Ishikawa (cell line): ENCODE measurements around the gene NPC2.

Experiments
- CEBPB ChIP-seq: IDR thresholded peaks from 2 replicates; pipeline ENCODE4 v1.6.1; 2012
- CREB1 ChIP-seq: IDR thresholded peaks from 2 replicates; pipeline ENCODE4 v1.6.1; 2012; ENCODE audit warnings: low read depth
- EGR1 ChIP-seq: IDR thresholded peaks from 2 replicates; pipeline ENCODE4 v1.6.1; 2012
- EP300 ChIP-seq: IDR thresholded peaks from 2 replicates; pipeline ENCODE4 v1.6.1; 2012; ENCODE audit warnings: borderline replicate concordance
- FOXM1 ChIP-seq: IDR thresholded peaks from 2 replicates; pipeline ENCODE4 v1.6.1; 2012; ENCODE audit warnings: low read depth, borderline replicate concordance
- NFIC ChIP-seq: IDR thresholded peaks from 2 replicates; pipeline ENCODE4 v1.6.1; 2012
- RAD21 ChIP-seq: IDR thresholded peaks from 2 replicates; pipeline ENCODE4 v1.6.1; 2012; ENCODE audit warnings: low read depth
- TAF1 ChIP-seq: IDR thresholded peaks from 2 replicates; pipeline ENCODE4 v1.6.1; 2012; ENCODE audit warnings: low read depth, mild to moderate bottlenecking
- TCF12 ChIP-seq: IDR thresholded peaks from 2 replicates; pipeline ENCODE4 v1.6.1; 2012; ENCODE audit warnings: low read depth
- TEAD4 ChIP-seq: IDR thresholded peaks from 2 replicates; pipeline ENCODE4 v1.6.1; 2012
- YY1 ChIP-seq: IDR thresholded peaks from 2 replicates; pipeline ENCODE4 v1.6.1; 2012; ENCODE audit warnings: low read depth
- ZBTB7A ChIP-seq: IDR thresholded peaks from 2 replicates; pipeline ENCODE4 v1.6.1; 2012; ENCODE audit warnings: low read depth
- TF ChIP-seq, protein P1 (sequence below): IDR thresholded peaks from 2 replicates; pipeline ENCODE4 v1.6.1; 2012
- TF ChIP-seq, protein P2 (sequence below): IDR thresholded peaks from 2 replicates; pipeline ENCODE4 v1.6.1; 2012
- TF ChIP-seq, protein P3 (sequence below): IDR thresholded peaks from 2 replicates; pipeline ENCODE4 v1.6.1; 2012; ENCODE audit warnings: low read depth, mild to moderate bottlenecking

Gene NPC2

DNA sequence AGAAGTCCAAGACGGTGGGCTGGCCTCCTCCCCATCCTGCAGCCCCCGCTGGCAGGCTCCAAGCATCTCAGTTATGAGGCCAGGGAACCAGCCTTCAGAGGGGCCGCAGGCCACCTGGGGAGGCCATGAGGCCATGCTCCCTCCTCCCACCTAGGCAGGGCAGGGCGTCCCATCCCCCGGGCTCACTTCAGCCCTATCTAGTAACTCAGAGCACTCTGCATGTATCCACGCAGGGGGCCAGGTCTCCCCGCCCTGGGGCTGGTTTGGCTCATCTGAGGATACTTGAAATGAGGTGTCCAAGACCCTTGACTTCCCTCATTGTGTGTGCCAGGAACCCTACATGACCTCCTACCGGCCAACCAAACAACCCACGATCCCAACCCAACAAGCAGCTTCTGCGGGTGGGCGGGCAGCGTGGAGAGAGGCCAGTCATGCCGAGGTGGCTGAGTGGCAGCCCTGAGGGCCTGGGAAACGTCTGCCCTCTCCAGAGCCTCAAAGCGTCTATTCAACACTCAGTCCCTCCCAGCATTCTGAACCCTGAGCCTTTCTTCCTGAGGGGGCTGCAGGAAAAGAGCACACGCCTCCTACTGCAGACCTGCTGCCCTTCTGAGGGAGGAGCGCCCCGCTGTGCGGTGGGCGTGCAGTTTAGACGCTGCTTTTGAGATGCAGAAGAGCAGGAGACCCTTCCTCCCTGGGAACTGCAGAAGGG is 17.3 kb upstream of the NPC2 start:
- no peak for TF ChIP-seq TAF1
- TF ChIP-seq FOXM1: no peak
- TF ChIP-seq RAD21: no peak
- TF ChIP-seq, protein P1, sequence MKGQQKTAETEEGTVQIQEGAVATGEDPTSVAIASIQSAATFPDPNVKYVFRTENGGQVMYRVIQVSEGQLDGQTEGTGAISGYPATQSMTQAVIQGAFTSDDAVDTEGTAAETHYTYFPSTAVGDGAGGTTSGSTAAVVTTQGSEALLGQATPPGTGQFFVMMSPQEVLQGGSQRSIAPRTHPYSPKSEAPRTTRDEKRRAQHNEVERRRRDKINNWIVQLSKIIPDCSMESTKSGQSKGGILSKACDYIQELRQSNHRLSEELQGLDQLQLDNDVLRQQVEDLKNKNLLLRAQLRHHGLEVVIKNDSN: no peak
- TF ChIP-seq EP300: no peak
- no peak for TF ChIP-seq EGR1

DNA sequence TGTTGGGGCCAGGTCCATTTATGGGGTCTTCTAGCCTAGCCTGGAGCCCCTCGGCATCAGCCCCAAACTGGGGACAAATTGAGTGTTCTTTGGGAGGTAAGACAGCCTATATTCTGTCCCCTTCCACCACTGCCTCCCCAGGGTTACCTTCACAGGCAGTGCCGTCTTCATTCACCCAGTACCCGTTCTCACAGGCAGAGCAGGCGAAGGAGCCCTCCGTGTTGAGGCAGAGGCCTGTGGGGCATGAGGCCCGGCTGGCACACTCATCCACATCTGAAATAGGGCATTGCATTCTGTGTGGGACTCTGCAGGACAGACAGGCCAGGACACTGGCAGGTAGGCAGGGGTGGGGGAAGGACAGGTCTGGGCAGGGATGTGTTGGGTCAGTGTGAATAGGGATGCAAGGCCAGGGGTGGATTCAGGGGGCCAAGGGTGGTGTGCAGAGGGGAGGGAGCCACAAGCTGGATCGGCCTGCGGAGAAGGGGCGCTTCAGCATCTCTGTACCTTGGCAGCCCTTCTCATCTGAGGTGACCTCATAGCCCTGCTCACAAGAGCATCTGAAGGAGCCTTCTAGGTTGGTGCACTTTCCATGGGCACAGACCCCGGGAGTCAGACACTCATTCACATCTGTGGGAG is 16.6 kb upstream of the NPC2 start:
- TF ChIP-seq, protein P2, sequence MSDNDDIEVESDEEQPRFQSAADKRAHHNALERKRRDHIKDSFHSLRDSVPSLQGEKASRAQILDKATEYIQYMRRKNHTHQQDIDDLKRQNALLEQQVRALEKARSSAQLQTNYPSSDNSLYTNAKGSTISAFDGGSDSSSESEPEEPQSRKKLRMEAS: no peak

DNA sequence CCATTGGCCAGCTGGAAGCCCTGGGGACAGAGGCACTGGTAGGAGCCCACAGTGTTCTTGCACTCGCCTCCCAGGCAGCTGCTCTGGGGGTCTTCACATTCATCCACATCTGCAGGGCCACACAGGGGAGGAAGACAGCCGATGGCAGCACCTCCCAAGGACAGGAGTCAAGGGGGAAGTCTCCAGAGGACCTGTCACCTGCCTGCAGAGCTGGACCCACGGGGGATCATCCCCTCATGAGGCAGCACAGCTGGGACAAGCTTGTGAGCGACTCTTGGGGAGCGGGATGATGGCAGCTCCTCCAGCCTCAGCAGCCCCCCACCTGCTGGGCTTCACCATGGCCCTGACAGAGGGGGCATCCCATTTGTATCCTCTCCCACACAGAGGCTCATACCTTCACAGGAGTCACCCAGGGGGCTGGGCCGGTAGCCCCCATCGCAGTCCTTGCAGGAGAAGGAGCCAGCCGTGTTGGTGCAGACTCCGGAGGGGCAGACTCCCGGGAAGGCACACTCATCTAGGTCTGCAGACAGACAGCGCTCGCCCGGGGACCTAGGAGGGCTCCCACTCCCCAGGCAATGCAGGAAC is 15.8 kb upstream of the NPC2 start:
- TF ChIP-seq, protein P3, sequence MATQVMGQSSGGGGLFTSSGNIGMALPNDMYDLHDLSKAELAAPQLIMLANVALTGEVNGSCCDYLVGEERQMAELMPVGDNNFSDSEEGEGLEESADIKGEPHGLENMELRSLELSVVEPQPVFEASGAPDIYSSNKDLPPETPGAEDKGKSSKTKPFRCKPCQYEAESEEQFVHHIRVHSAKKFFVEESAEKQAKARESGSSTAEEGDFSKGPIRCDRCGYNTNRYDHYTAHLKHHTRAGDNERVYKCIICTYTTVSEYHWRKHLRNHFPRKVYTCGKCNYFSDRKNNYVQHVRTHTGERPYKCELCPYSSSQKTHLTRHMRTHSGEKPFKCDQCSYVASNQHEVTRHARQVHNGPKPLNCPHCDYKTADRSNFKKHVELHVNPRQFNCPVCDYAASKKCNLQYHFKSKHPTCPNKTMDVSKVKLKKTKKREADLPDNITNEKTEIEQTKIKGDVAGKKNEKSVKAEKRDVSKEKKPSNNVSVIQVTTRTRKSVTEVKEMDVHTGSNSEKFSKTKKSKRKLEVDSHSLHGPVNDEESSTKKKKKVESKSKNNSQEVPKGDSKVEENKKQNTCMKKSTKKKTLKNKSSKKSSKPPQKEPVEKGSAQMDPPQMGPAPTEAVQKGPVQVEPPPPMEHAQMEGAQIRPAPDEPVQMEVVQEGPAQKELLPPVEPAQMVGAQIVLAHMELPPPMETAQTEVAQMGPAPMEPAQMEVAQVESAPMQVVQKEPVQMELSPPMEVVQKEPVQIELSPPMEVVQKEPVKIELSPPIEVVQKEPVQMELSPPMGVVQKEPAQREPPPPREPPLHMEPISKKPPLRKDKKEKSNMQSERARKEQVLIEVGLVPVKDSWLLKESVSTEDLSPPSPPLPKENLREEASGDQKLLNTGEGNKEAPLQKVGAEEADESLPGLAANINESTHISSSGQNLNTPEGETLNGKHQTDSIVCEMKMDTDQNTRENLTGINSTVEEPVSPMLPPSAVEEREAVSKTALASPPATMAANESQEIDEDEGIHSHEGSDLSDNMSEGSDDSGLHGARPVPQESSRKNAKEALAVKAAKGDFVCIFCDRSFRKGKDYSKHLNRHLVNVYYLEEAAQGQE: no peak
- TF ChIP-seq EP300: no peak
- no peak for TF ChIP-seq NFIC
- TF ChIP-seq, protein P1: no peak
- TF ChIP-seq TEAD4: no peak
- TF ChIP-seq TCF12: no peak
- TF ChIP-seq, protein P2: no peak
- TF ChIP-seq TAF1: no peak
- no peak for TF ChIP-seq CREB1
- no peak for TF ChIP-seq YY1
- TF ChIP-seq RAD21: no peak
- TF ChIP-seq EGR1: no peak
- no peak for TF ChIP-seq FOXM1
- TF ChIP-seq ZBTB7A: no peak
- no peak for TF ChIP-seq CEBPB

DNA sequence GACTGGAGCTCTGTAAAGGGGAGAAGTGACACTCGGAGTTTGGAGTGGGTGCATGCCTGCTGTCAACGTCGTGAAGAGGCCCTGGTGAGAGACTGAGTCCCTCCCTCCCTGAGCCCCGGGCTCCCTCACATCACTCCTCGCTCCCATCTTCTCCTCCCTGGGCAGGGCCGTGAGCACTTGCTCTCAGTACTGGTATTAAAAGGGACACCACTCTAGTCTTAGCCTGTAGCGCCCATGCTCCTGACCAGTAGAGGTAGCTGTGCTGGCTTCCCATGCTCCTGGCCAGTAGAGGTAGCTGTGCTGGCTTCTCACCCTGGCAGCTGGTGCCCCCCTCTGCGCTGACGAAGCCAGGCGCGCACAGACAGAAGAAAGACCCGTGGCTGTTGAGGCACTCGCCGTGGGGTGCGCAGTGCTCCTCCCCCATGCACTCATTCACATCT is 15.2 kb upstream of the NPC2 start:
- TF ChIP-seq EGR1: no peak
- no peak for TF ChIP-seq YY1
- no peak for TF ChIP-seq FOXM1
- TF ChIP-seq NFIC: no peak
- TF ChIP-seq, protein P2: no peak
- no peak for TF ChIP-seq TCF12
- no peak for TF ChIP-seq ZBTB7A

DNA sequence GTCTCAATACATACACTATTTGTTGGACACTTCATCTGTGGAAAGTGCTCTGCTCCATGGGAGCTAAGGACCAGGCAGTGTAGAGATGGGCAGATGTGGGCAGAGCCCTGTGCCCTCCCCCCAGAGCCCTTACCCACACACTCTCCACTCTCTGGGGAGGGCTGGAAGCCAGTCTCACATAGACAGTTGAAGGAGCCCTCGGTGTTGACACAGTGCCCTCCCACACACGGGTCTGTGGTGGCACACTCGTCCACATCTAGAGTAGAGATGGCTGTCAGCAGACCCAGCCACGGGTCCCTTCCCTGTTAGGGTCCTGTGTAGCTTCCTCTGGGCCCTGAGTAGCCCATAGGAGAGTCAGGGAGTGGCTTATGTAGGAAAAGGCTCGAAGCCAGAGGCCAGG is 14.7 kb upstream of the NPC2 start:
- TF ChIP-seq CREB1 (no peak), TEAD4 (no peak), NFIC (no peak), EP300 (no peak), RAD21 (no peak), EGR1 (no peak), YY1 (no peak), CEBPB (no peak), FOXM1 (no peak), TCF12 (no peak), ZBTB7A (no peak), TAF1 (no peak)
- TF ChIP-seq, protein P2: no peak
- TF ChIP-seq, protein P3: no peak
- TF ChIP-seq, protein P1: no peak
